Stimulated activated CD8-positive, alpha-beta memory T cell treated with anti-CD3 and anti-CD28 coated beads, Interleukin-7, amount 100 ng/mL, for 24 hours (primary cell): Measurements from ENCODE around the gene OR2K2.
"Not testable (repeated sequence)": the region's sequence is repeated elsewhere in the genome, so short reads cannot be mapped to it uniquely, and the experiment has no call there.

Experiments used
- DNase-seq: peaks from one replicate; pipeline ENCODE4 v3.0.0-alpha.2; 2020; ENCODE audit warnings: low read depth

The OR2K2 gene

DNA sequence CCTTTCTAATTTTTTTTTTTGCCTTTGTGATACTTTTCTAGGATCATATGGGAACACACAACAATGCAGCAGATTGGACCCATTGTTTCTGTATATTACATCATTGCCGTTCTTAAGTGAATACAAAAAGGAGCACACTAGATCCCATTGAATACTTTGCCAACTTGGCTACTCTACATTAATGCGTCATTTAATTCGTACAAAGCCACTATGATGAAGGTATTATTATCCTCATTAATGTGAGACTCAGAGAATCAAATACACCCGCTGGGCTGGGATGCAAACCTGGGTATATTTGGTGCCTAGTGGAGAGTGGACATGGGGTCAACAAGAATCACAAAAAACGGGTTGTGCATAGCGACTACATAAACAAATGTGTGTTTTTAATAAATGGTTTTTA is 31.9 kb downstream of the OR2K2 start:
- no peak for DNase-seq

DNA sequence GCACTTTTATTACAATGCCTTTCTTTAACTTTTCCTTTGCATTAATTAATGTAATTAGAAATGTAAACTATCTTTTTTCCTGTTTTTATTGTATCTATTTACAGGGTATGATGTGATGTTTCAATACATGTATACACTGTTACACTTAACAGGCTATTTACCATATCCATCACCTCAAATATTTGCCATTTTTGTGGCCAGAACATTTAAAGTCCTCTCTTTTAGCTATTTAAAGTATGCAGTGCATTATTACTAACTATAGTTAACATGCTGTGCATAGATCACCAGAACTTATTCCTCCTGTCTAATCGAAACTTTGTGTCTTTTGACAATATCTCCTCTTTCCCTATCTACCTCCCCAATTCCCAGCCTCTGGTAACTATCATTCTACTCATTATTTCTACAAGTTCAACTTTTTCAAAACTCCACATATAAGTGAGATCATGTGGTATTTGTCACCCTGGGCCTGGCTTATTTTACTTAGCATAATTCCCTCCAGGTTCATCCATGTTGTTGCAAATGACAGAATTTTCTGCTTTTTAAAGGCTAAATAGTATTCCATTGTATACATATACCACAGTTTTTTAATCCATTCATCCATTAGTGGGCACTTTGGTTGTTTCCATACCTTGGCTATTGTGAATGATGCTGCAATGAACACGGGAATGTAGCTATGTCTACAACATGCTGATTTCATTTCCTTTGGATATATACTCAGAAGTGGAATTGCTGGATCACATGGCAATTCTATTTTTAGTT is 32.8 kb downstream of the OR2K2 start:
- DNase-seq, result no peak

DNA sequence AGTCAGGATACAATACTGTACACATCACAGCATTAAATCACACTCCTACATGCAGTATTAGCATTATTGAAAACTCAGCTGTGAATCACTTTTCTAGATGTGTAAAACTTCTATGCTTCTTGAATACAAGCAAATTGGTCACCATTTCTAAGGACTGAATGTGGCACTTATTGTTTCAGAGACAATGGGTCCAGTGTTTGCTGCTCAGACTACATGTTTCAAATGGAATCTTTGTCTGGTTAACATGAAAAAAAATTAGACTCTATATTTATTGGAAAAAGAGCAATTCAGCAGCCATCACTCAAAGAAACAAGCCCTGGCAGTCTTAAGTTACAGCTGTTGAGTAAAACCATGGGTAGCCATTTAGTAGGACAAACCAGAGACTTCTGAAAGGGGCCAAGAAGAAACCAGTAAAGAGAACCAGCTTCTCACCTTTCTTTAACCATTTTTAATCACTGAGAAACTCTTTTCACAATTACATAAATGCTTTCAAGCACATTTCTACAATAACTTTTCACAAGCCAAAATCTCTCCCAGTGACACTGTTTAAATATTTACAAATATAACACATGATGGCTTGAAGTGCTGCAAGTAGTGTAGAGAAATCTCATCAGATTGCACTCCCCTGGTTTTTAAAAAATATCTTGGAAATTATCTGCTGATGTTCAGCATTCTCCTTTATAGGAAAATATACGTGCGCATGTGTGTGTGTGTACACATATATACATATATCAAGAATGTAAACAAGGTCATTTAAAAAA is 35.2 kb downstream of the OR2K2 start:
- DNase-seq, result no peak

GRCh38 chr9:111287127-111287526 is 42.9 kb downstream of the OR2K2 start:
- DNase-seq, result no peak

- no peak for DNase-seq
Measured at GRCh38 chr9:111284703-111285102, 45.3 kb downstream of the OR2K2 start.

- DNase-seq, result no peak
Measured at GRCh38 chr9:111282845-111283244, 47.2 kb downstream of the OR2K2 start.

GRCh38 chr9:111280795-111281194 is 49.2 kb downstream of the OR2K2 start:
- DNase-seq, result not testable (repeated sequence)
